Measurements from ENCODE around the gene ANKMY1.

Gene ANKMY1

GRCh38 chr2:240460781-240461431 lies 96.9 kb downstream of the ANKMY1 start:
- DNase-seq (ENCODE audit: low read depth in 3 of 3): no peak

- no peak for DNase-seq (ENCODE audit: low read depth in 3 of 3)
These were observed 97.5 kb downstream of the ANKMY1 start for GRCh38 chr2:240460253-240460711.

GRCh38 chr2:240459401-240460252 lies 98.2 kb downstream of the ANKMY1 start:
- DNase-seq (ENCODE audit: low read depth in 3 of 3): no peak

GRCh38 chr2:240458900-240459391 lies 98.8 kb downstream of the ANKMY1 start:
- DNase-seq (ENCODE audit: low read depth in 3 of 3): no peak

GRCh38 chr2:240458044-240458899 lies 99.5 kb downstream of the ANKMY1 start:
- DNase-seq (ENCODE audit: low read depth in 3 of 3): no peak

GRCh38 chr2:240457223-240458043 lies 100.4 kb downstream of the ANKMY1 start:
- no peak for DNase-seq (ENCODE audit: low read depth in 3 of 3)

GRCh38 chr2:240456447-240457222 lies 101.2 kb downstream of the ANKMY1 start:
- no peak for DNase-seq (ENCODE audit: low read depth in 3 of 3)

- DNase-seq (ENCODE audit: low read depth in 3 of 3): no peak
These were observed 101.9 kb downstream of the ANKMY1 start for GRCh38 chr2:240455647-240456446.

- DNase-seq (ENCODE audit: low read depth in 3 of 3): no peak
These were observed 102.5 kb downstream of the ANKMY1 start for GRCh38 chr2:240455272-240455646.

- no peak for DNase-seq (ENCODE audit: low read depth in 3 of 3)
These were observed 103.5 kb downstream of the ANKMY1 start for GRCh38 chr2:240454106-240454901.

GRCh38 chr2:240453461-240454105 lies 104.2 kb downstream of the ANKMY1 start:
- no peak for DNase-seq (ENCODE audit: low read depth in 3 of 3)

- no peak for DNase-seq (ENCODE audit: low read depth in 3 of 3)
These were observed 105.1 kb downstream of the ANKMY1 start for GRCh38 chr2:240452462-240453256.

- DNase-seq (ENCODE audit: low read depth in 3 of 3): no peak
These were observed 105.9 kb downstream of the ANKMY1 start for GRCh38 chr2:240451791-240452461.

- DNase-seq (ENCODE audit: low read depth in 3 of 3): no peak
These were observed 106.6 kb downstream of the ANKMY1 start for GRCh38 chr2:240451108-240451611.

GRCh38 chr2:240450532-240451107 lies 107.2 kb downstream of the ANKMY1 start:
- no peak for DNase-seq (ENCODE audit: low read depth in 3 of 3)

All from stimulated activated CD4-positive, alpha-beta T cell treated with anti-CD3 and anti-CD28 coated beads, TNF-alpha, amount 100 ng/mL, for 4 hours (primary cell).